ENCODE data around the gene VEZF1.

- TF ChIP-seq CTCF (conservative IDR thresholded peaks at IDR 0.05): no peak
- TF ChIP-seq EZH2 (IDR thresholded peaks at IDR 0.05; ENCODE audit: low read depth): no peak
These were observed 58.7 kb downstream of the VEZF1 start for GRCh38 chr17:57929386-57929785.
